Measurements from ENCODE around the gene AMH. TPM values are rescaled to one million over a fixed set of nuclear protein-coding genes. Genes with fewer than 3 reads are reported as not detected.

AMH gene
- total RNA-seq, 1 experiment from 2014 or later: 42.8 TPM

DNA sequence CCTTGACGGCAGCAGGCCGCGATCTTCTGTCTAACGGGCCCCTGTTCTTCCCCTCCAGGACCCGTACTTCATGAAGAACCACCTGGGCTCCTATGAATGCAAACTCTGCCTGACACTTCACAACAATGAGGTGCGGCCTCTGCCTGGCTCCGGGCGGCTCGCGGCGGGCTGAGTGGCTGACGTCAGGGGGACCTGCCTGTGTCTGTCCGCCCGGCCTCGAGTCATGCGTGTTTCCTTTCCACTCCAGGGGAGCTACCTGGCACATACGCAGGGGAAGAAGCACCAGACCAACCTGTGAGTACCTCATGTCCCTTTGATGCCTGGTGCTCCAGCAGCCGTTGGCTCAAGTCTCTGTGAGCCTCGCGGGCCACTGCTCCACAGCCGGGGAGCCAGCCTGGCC lies 4.6 kb upstream of the AMH start:
- Histone ChIP-seq H3K4me3 (replicated peaks in 1 of 2; ENCODE audit: low read depth in 1 of 2, low read length in 2 of 2) (no peak overlapping the region), H3K36me3 (ENCODE audit: control insufficient read depth in 1 of 2, insufficient read depth in 2 of 2, low read length in 2 of 2) (peaks cover 44 to 82% of the 10 kb centered on the region in 2 experiments), H3K9me2 (ENCODE audit: insufficient read depth) (no peaks in the 10 kb centered on the region), H2AFZ (ENCODE audit: low read depth, low read length, poor library complexity, severe bottlenecking) (no peak overlapping the region), H3K9ac (ENCODE audit: low read length) (no peak overlapping the region), H3K9me3 (ENCODE audit: control insufficient read depth in 1 of 2, insufficient read depth in 1 of 2, low read depth in 1 of 2, low read length in 2 of 2) (no peaks in the 10 kb centered on the region), H3K79me2 (ENCODE audit: insufficient read depth, low read length) (peaks cover 69% of the 10 kb centered on the region), H3K27me3 (ENCODE audit: insufficient read depth, low read length) (no peaks in the 10 kb centered on the region), H4K20me1 (ENCODE audit: insufficient read depth) (peaks cover 25% of the 10 kb centered on the region; the same call in 1 of the 2 replicates), H3K4me1 (ENCODE audit: control insufficient read depth in 1 of 2, insufficient read depth in 2 of 2, low read length in 2 of 2) (peaks cover 0 to 17% of the 10 kb centered on the region in 2 experiments; a peak in 2 of 4 replicates), H3K27ac (ENCODE audit: low read depth, low read length) (no peak overlapping the region), H3K4me2 (ENCODE audit: low read length) (no peak overlapping the region)
- ATAC-seq (no peak), DNase-seq (ENCODE audit: low read depth, low spot score) (no peak)
- POLR2A ChIA-PET: no interaction called here
- TF ChIP-seq, protein P1, sequence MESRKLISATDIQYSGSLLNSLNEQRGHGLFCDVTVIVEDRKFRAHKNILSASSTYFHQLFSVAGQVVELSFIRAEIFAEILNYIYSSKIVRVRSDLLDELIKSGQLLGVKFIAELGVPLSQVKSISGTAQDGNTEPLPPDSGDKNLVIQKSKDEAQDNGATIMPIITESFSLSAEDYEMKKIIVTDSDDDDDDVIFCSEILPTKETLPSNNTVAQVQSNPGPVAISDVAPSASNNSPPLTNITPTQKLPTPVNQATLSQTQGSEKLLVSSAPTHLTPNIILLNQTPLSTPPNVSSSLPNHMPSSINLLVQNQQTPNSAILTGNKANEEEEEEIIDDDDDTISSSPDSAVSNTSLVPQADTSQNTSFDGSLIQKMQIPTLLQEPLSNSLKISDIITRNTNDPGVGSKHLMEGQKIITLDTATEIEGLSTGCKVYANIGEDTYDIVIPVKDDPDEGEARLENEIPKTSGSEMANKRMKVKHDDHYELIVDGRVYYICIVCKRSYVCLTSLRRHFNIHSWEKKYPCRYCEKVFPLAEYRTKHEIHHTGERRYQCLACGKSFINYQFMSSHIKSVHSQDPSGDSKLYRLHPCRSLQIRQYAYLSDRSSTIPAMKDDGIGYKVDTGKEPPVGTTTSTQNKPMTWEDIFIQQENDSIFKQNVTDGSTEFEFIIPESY (IDR thresholded peaks at IDR 0.05; ENCODE audit: extremely low read depth, insufficient replicate concordance, low read length): no peak
- TF ChIP-seq YY1 (IDR thresholded peaks at IDR 0.05; ENCODE audit: extremely low read depth, insufficient replicate concordance, low read depth, low read length): no peak
- TF ChIP-seq, protein P2, sequence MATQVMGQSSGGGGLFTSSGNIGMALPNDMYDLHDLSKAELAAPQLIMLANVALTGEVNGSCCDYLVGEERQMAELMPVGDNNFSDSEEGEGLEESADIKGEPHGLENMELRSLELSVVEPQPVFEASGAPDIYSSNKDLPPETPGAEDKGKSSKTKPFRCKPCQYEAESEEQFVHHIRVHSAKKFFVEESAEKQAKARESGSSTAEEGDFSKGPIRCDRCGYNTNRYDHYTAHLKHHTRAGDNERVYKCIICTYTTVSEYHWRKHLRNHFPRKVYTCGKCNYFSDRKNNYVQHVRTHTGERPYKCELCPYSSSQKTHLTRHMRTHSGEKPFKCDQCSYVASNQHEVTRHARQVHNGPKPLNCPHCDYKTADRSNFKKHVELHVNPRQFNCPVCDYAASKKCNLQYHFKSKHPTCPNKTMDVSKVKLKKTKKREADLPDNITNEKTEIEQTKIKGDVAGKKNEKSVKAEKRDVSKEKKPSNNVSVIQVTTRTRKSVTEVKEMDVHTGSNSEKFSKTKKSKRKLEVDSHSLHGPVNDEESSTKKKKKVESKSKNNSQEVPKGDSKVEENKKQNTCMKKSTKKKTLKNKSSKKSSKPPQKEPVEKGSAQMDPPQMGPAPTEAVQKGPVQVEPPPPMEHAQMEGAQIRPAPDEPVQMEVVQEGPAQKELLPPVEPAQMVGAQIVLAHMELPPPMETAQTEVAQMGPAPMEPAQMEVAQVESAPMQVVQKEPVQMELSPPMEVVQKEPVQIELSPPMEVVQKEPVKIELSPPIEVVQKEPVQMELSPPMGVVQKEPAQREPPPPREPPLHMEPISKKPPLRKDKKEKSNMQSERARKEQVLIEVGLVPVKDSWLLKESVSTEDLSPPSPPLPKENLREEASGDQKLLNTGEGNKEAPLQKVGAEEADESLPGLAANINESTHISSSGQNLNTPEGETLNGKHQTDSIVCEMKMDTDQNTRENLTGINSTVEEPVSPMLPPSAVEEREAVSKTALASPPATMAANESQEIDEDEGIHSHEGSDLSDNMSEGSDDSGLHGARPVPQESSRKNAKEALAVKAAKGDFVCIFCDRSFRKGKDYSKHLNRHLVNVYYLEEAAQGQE (IDR thresholded peaks at IDR 0.05; ENCODE audit: low read depth): no peak
- no peak for TF ChIP-seq EGR1 (IDR thresholded peaks at IDR 0.05; ENCODE audit: low read depth)
- RAD21 ChIA-PET (ENCODE audit: low non-redundant PET in 1 of 2, low total read pairs in 2 of 2, uncharacterized antibody in 2 of 2, unreplicated experiment in 2 of 2): no interaction called here
- intact Hi-C loops (cut with micrococcal nuclease): loop anchor here (2.0 kb wide), 1 partner anchor 14 kb away; no protein-coding TSS in a partner anchor
- BruUV-seq (replicated peaks): no TSS peak
- CTCF ChIA-PET: no interaction called here

Measured in HCT116 (cell line).